Inflammatory macrophage treated with lipopolysaccharide for 1 hour (primary cell): Measurements from ENCODE around the gene GPRIN2.

Experiments used
- DNase-seq, 2 donors: peaks; one replicate each; pipeline ENCODE4 v3.0.0-alpha.2; 2020 to 2022

Gene GPRIN2

GRCh38 chr10:46547541-46548497 lies 8.6 kb downstream of the GPRIN2 start:
- no peak for DNase-seq

GRCh38 chr10:46546591-46547540 lies 9.6 kb downstream of the GPRIN2 start:
- no peak for DNase-seq

- no peak for DNase-seq
Measured at GRCh38 chr10:46545861-46546590, 10.4 kb downstream of the GPRIN2 start.

GRCh38 chr10:46544989-46545791 lies 11.3 kb downstream of the GPRIN2 start:
- peak; percentile 24 to 28 for DNase-seq

GRCh38 chr10:46543466-46544377 lies 12.7 kb downstream of the GPRIN2 start:
- no peak for DNase-seq

GRCh38 chr10:46542567-46543465 lies 13.6 kb downstream of the GPRIN2 start:
- DNase-seq: no peak

GRCh38 chr10:46541735-46542566 lies 14.5 kb downstream of the GPRIN2 start:
- no peak for DNase-seq

GRCh38 chr10:46541017-46541661 lies 15.3 kb downstream of the GPRIN2 start:
- no peak for DNase-seq

- DNase-seq: no peak
Measured at GRCh38 chr10:46540412-46541016, 15.9 kb downstream of the GPRIN2 start.

- no peak for DNase-seq
Measured at GRCh38 chr10:46539596-46540411, 16.7 kb downstream of the GPRIN2 start.

GRCh38 chr10:46538717-46539426 lies 17.6 kb downstream of the GPRIN2 start:
- DNase-seq: no peak

- no peak for DNase-seq
Measured at GRCh38 chr10:46538155-46538554, 18.3 kb downstream of the GPRIN2 start.

- no peak for DNase-seq
Measured at GRCh38 chr10:46537309-46537708, 19.1 kb downstream of the GPRIN2 start.

- DNase-seq: no peak
Measured at GRCh38 chr10:46536781-46537180, 19.7 kb downstream of the GPRIN2 start.

GRCh38 chr10:46536171-46536570 lies 20.3 kb downstream of the GPRIN2 start:
- DNase-seq: no peak
